ENCODE measurements around the gene CDC73.

CDC73 gene

DNA sequence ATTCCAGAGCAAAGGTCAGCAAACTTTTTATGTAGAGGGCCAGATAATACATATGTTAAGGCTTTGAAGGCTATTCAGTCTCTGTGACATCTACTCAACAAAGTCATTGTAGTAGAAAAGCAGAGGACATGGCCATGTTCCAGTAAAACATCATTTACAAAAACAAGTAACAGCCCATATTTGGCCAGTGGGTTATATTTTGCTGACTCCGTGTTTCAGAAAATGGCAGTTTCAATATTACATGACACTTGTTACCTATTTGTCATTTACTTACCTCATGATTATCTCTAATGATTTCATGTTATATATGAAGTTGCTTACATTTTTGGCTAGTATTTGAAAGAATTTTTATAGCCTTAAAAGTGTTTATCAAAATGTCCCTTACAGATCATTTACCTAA is 182.0 kb downstream of the CDC73 start:
- no peak for DNase-seq
